AG09319 (cell line): ENCODE measurements around the gene SLC25A30.

Experiments used
- DNase-seq: peaks from one replicate; pipeline ENCODE4 v3.0.0-alpha.2; 2010; ENCODE audit warnings: low read depth; ENCODE audit errors: extremely low read depth
- CTCF ChIP-seq: IDR thresholded peaks from 2 replicates; pipeline ENCODE4 v1.5.1; 2011; ENCODE audit warnings: low read depth, mild to moderate bottlenecking, inconsistent platforms, low read length, moderate library complexity

The SLC25A30 gene

GRCh38 chr13:45411631-45412030 is 6.5 kb downstream of the SLC25A30 start:
- TF ChIP-seq CTCF, result no peak
- DNase-seq, result no peak

- no peak for TF ChIP-seq CTCF
- no peak for DNase-seq
Observed at GRCh38 chr13:45411221-45411620, 7.0 kb downstream of the SLC25A30 start.

- DNase-seq, result no peak
- no peak for TF ChIP-seq CTCF
Observed at GRCh38 chr13:45410466-45410865, 7.7 kb downstream of the SLC25A30 start.

GRCh38 chr13:45410001-45410400 is 8.2 kb downstream of the SLC25A30 start:
- TF ChIP-seq CTCF, result no peak
- DNase-seq, result no peak

GRCh38 chr13:45406421-45406820 is 11.8 kb downstream of the SLC25A30 start:
- DNase-seq, result no peak

GRCh38 chr13:45403081-45403480 is 15.1 kb downstream of the SLC25A30 start:
- DNase-seq, result no peak
- TF ChIP-seq CTCF, result no peak

More at GRCh38 chr13:45406421-45406820, 11.8 kb downstream of the SLC25A30 start:
- TF ChIP-seq CTCF, result no peak

GRCh38 chr13:45402641-45403040 is 15.5 kb downstream of the SLC25A30 start:
- DNase-seq, result no peak
- TF ChIP-seq CTCF, result no peak
